ENCODE measurements around the gene MOB4. TPM values are rescaled to one million over a fixed set of nuclear protein-coding genes. Genes with fewer than 3 reads are reported as not detected.

MOB4 gene
- total and polyA plus RNA-seq, 11 donors = 19.6 to 48.9 (median 35.2) TPM

GRCh38 chr2:197495433-197496134 lies 20.3 kb upstream of the MOB4 start:
- peaks cover 0 to 77% (median 75%) of the 10 kb centered on the region in 9 donors for H3K36me3 ChIP-seq
- H3K27me3 ChIP-seq = no peaks in the 10 kb centered on the region
- H3K4me1 ChIP-seq = peaks cover 3 to 37% (median 21%) of the 10 kb centered on the region in 12 donors
- TF ChIP-seq POLR2A (IDR thresholded peaks at IDR 0.05) (no peak), CTCF (IDR thresholded peaks at IDR 0.05) (no peak)
- no peak overlapping the region for H3K27ac ChIP-seq
- H3K9me3 ChIP-seq = no peaks in the 10 kb centered on the region
- intact Hi-C loops (cut with DNase I) = loop anchor here in 3 of 10 donors (5.0 to 10.0 kb wide), 4 partner anchors 43 to 279 kb away; partner anchors contain the start of gene COQ10B (in 1 of the 3)
- no peak for DNase-seq
- no peak overlapping the region for H3K4me3 ChIP-seq
- ATAC-seq = no peak
- WGBS, 4 donors = 85 to 96% (median 93%) methylated on average over 2 of the region's 2 CpGs

- H3K27me3 ChIP-seq = no peaks in the 10 kb centered on the region
- H3K4me1 ChIP-seq = peaks cover 3 to 44% (median 28%) of the 10 kb centered on the region in 12 donors
- H3K27ac ChIP-seq = no peak overlapping the region
- ATAC-seq (no peak), DNase-seq (no peak)
- no peaks in the 10 kb centered on the region for H3K9me3 ChIP-seq
- TF ChIP-seq CTCF (IDR thresholded peaks at IDR 0.05) = no peak
- TF ChIP-seq POLR2A (IDR thresholded peaks at IDR 0.05) = no peak
- intact Hi-C loops (cut with DNase I) = loop anchor here in 3 of 10 donors (5.0 to 10.0 kb wide), 4 partner anchors 44 to 278 kb away; partner anchors contain the start of gene COQ10B (in 1 of the 3)
- no peak overlapping the region for H3K4me3 ChIP-seq
- H3K36me3 ChIP-seq = peaks cover 0 to 68% (median 65%) of the 10 kb centered on the region in 9 donors
Observed at GRCh38 chr2:197496695-197497094, 19.2 kb upstream of the MOB4 start.

- 18 to 27% (median 22%) methylated on average over 2 of the region's 2 CpGs for WGBS, 4 donors
- intact Hi-C loops (cut with DNase I) = loop anchor here in 3 of 10 donors (5.0 to 10.0 kb wide), 4 partner anchors 45 to 277 kb away; partner anchors contain the start of gene COQ10B (in 1 of the 3)
- H3K4me3 ChIP-seq = peak overlapping the region in 2 of 12 donors; percentile 94 to 96
- peaks cover 0 to 68% (median 63%) of the 10 kb centered on the region in 9 donors for H3K36me3 ChIP-seq
- DNase-seq (no peak), ATAC-seq (no peak)
- no peak overlapping the region for H3K27ac ChIP-seq
- no peaks in the 10 kb centered on the region for H3K27me3 ChIP-seq
- no peak for TF ChIP-seq CTCF (IDR thresholded peaks at IDR 0.05)
- TF ChIP-seq POLR2A (IDR thresholded peaks at IDR 0.05) = no peak
- H3K9me3 ChIP-seq = no peaks in the 10 kb centered on the region
- peaks cover 8 to 51% (median 34%) of the 10 kb centered on the region in 12 donors for H3K4me1 ChIP-seq
Observed at GRCh38 chr2:197497326-197497725, 18.5 kb upstream of the MOB4 start.

- no peak for ATAC-seq
- peak overlapping the region in 11 of 12 donors; percentile 79 to 99 (median 96) for H3K27ac ChIP-seq
- no peaks in the 10 kb centered on the region for H3K27me3 ChIP-seq
- H3K36me3 ChIP-seq = peaks cover 0 to 68% (median 60%) of the 10 kb centered on the region in 9 donors
- DNase-seq = no peak
- H3K9me3 ChIP-seq = no peaks in the 10 kb centered on the region
- peaks cover 8 to 61% (median 36%) of the 10 kb centered on the region in 12 donors for H3K4me1 ChIP-seq
- TF ChIP-seq POLR2A (IDR thresholded peaks at IDR 0.05) = no peak
- TF ChIP-seq CTCF (IDR thresholded peaks at IDR 0.05) = no peak
- intact Hi-C loops (cut with DNase I) = loop anchor here in 4 of 10 donors (2.0 to 10.0 kb wide), 5 partner anchors 46 to 276 kb away; partner anchors contain the start of genes COQ10B (in 1 of the 4) and MARS2 (in 1 of the 4)
- H3K4me3 ChIP-seq = peak overlapping the region; percentile 40 to 96 (median 81)
- 10 to 17% (median 13%) methylated on average over 14 of the region's 14 CpGs for WGBS, 4 donors
Observed at GRCh38 chr2:197498235-197498936, 17.5 kb upstream of the MOB4 start.
